ENCODE measurements around the gene CHFR.
"Not testable (repeated sequence)": the region's sequence is repeated elsewhere in the genome, so short reads cannot be mapped to it uniquely, and the experiment has no call there.

CHFR gene

DNA sequence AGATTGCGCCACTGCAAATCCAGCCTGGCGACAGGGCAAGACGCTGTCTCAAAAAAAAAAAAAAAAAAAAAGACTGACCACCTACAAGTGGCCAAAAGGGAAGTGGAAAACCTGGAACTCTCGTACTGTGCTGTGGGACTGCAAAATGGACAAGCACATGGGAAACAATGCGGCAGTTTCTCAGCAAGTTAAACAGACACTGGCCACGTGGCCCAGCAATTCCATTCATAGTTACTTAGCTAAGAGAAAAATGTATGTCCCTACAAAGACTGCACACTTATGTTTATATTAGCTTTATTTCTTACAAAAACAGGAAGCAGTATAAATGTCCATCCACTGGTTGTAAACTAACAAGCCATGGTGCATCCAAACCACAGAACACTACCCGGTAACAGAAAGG is 5.6 kb downstream of the CHFR start:
- DNase-seq, result no peak

DNA sequence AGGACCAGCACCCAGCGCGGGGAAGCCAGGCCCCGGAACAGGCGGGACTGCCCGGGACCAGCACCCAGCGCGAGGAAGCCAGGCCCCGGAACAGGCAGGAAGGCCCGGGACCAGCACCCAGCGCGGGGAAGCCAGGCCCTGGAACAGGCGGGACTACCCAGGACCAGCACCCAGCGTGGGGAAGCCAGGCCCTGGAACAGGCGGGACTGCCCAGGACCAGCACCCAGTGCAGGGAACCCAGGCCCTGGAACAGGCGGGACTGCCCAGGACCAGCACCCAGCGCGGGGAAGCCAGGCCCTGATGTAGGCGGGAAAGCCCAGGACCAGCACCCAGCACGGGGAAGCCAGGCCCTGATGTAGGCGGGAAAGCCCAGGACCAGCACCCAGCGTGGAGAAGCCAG is 12.8 kb downstream of the CHFR start:
- not testable (repeated sequence) for DNase-seq

DNA sequence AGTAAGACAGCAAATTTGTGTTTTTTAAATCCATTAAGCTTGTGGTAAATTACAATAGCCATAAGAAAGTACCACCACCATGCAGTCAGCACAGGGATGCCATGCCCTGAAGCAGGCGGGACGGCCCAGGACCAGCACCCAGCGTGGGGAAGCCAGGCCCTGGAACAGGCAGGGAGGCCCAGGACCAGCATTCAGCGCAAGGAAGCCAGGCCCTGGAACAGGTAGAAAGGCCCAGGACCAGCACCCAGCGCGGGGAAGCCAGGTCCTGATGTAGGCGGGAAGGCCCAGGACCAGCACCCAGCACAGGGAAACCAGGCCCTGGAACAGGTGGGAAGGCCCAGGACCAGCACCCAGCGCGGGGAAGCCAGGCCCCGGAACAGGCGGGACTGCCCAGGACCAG is 13.2 kb downstream of the CHFR start:
- DNase-seq, result no peak

DNA sequence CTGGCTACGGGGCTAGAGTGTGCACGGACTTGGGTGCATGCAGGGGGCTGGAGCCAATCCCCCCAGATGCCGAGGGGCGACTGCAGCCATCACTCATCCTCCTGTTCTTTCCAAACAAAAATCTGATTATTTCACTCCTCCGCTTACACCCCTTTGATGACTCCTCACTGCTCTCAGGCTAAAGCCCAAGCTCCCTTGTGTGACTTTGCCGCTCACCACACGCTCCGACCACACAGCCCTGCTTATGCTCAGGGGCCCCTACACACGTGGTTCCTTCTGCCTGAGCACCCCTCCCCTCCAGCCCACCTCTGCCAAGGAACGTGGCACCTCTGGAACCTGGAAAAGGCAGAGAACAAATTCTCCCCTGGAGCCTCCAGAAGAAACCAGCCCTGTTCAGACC is 13.7 kb downstream of the CHFR start:
- DNase-seq, result no peak

DNA sequence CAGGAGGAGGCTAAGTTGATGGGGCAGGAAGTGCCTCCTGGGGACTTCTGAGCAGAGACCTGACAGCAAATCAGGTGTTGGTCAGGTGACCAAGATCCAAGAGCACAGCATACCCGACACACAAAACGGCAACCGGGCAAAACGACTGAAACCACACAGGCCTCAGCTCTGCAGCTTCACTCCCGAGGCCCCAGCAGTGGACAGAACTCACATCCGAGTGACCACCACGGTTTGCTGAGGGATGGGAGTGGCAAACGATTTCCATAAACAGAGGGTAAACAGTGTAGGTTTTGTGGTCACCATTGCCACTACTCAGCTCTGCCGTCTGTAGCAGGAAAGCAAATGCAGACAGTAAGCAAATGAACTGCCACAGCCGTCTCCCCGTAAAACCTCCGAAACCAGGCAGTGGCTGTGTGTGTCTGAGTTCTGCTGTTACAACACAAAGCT is 14.4 kb downstream of the CHFR start:
- no peak for DNase-seq

DNA sequence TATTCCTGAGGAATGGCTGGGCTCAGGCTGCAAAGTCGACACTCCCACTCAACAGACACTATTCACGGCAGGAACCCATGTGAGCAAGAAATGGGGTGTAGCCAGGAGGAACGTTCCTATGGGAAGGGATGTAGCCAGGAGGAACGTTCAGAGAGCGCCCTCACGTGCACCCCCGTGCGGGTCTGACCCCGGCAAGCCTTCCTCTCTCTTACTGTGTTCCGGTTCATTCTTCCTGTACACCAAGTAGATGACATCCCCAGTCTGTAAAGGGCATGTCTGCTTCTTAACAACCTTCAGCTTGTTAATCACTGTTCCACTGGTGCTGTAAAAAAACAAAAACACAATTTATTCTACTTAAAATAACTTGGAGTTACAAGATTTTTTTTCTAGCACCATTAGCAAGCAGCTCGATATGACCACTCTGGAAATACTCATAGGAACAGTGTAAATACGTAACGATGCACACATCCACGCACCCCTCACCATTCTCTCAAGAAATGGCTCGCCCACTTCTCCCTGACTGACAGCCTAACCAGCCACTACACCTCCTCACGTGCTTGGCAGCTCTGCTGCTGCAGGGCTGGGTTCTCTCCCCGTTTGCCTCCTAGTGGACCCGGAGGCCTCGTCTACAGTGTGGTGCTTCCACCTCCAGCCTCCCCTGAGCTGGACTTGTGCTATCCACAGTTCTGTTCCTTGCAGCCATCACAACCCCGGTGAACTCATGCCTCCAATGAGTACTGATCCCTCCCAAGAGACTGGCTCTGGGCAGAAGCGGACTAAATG is 15.1 kb downstream of the CHFR start:
- DNase-seq, result no peak

DNA sequence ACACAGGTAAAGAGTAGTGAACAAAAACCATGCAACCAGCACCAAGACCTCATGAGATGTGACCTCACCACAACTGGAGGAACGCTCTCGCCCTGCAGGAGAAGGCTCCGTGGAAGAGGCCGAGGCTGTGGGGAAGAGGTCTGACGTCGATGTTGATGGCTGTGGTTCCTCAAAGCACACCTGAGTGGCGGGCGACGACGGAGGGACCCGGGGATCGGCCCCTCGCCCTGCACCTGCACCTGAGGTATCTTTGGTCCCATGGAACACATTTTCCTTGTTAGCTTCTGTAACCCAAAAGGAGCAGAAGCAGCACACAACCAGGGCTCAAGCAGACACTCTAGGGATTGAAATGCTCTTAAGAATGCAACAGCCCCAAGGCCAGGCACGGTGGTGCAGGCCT is 17.9 kb downstream of the CHFR start:
- no peak for DNase-seq

DNA sequence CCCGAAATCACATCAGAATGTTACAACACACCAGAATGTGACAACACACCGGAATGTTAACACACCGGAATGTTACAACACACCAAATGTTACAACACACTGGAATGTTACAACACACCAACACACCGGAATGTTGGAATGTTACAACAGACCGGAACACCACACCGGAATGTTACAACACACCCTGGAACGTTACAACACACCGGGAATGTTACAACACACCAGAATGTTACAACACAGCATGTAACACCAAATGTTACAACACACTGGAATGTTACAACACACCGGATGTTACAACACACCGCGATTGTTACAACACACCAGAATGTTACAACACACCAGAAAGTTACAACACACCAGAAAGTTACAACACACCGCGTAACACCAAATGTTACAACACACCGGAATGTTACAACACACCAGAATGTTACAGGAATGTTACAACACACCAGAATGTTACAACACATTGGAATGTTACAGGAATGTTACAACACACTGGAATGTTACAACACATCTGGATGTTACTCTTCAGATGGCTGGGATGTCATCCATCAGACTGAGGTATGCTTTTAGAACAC is 21.1 kb downstream of the CHFR start:
- no peak for DNase-seq

DNA sequence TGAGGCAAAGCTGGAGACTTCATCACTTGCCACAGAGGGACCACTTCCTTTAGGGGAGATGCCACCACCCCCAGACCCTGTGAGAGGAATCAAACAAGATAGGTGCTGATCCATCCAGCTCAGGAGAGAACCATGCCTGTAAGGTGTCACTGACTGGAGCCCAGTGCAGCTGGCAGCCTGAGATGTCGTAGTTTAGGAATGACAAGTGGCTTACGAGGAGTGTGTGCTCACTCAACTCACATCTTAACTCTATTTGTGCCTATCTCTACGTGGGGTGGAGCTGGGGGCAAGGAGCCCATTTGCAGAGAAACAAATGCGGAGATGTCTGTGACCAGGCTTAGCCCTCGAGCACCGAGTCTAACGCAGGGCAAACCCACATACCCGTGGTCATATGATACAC is 25.8 kb downstream of the CHFR start:
- no peak for DNase-seq

DNA sequence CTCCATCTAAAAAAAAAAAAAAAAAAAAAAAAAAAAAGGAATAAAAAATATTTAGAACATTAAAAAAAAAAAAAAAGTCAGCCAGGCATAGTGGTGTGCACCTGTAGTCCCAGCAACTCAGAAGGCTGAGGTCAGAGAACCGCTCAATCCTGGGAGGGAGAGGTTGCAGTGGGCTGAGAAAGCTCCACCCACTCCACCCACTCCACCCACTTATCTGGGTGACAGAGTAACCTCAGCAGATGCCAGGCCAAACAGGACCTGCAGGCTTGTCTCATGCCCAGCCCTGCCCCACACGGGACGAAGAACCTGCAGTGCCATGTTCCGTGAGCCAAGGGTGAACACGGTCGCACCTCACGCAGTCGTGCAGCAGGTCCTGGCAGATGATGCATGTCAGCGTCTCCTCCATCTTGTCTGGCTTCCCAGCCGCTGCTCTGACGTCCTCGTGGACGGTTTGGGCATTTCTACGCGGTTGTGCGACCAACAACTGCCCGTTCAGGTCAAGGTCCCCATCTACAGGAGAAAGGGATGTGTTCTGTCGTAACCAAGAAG is 28.6 kb downstream of the CHFR start:
- DNase-seq, result no peak

DNA sequence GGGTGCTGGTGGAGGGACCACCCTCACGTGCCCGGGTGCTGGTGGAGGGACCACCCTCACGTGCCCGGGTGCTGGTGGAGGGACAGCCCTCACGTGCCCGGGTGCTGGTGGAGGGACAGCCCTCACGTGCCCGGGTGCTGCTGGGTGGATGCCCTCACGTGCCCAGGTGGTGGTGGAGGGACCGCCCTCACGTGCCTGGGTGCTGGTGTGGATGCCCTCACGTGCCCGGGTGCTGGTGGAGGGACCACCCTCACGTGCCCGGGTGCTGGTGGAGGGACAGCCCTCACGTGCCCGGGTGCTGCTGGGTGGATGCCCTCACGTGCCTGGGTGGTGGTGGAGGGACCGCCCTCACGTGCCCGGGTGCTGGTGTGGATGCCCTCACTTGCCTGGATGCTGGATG is 30.4 kb downstream of the CHFR start:
- DNase-seq, result not testable (repeated sequence)

DNA sequence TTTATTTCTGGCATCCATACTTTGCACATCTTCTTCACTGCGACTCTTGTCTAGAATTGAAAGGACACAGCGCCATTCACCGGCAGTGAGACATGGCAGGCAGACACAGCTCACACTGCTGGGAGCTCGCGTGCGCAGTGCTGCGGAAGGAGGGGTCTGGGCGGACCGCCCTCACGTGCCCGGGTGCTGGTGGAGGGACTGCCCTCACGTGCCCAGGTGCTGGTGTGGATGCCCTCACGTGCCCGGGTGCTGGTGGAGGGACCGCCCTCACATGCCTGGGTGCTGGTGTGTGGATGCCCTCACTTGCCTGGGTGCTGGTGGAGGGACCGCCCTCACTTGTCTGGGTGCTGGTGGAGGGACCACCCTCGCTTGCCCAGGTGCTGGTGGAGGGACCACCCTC is 30.8 kb downstream of the CHFR start:
- DNase-seq, result no peak

DNA sequence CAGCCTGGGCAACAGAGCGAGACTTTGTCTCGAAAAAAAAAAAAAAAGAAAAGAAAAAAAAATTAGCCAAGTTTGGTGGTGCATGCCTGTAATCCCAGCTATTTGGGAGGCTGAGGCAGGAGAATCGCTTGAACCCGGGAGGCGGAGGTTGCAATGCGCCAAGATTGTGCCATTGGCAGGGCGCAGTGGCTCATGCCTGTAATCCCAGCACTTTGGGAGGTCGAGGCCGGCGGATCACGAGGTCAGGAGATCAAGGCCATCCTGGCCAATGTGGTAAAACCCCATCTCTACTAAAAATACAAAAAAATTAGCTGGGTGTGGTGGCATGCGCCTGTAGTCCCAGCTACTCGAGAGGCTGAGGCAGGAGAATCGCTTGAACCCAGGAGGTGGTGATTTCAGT is 32.2 kb downstream of the CHFR start:
- DNase-seq, result not testable (repeated sequence)

DNA sequence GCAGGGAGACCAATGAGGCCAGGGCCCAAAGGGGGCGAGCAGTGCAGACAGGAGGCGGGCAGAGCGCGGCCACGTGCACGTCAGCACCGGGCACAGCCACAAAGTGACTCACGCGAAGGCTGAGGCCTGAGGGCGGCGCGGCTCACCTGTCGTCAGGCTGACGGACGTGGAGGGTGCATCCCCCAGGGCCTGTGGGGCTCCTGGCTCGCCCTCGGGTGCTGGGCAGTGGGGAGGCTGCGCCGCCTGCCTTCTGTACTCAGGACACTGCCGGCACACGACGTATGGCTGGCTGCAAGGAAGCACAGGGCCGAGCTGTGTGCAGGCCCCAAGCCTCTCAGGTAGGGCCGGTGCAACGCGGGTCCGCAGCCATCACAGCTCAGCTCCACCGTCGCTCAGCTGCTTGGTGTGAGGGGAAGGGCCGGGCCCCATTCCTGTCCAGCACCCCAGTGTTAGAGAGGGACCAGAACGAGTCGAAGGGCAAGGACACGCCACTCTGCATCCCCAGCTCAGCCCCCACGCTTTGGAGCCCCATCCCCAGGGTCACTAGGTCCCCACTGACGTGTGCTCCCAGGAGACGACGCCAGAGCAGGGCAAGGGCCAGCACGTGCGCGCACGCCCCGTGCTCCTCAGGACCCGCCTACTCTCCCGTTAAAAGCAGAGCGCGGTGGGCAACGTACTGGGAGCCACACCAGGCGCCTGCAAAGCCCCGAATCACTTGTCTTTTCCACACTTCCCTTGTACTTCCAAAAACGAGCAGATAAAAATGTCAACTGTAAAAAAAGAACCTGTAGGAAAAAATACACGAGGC is 33.9 kb downstream of the CHFR start:
- DNase-seq, result no peak

DNA sequence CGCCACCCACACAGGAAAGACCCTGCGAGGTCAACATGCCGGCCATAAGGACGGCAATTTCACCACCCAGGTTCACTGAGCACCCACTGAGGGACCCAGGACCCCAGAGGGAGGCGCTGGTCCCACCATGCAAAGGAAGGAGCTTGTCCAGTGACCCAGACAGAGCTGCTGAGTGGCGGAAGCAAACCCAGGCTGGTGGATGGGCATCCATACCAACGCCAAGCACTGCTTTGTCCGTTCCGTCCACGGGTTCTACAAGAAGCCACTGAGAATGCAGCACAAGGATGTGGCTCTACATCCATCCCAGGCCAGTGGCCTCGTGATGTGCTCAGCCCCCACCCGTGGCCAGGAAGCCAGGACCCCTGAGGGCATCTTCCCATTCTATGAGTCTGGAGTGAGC is 34.9 kb downstream of the CHFR start:
- DNase-seq, result no peak

DNA sequence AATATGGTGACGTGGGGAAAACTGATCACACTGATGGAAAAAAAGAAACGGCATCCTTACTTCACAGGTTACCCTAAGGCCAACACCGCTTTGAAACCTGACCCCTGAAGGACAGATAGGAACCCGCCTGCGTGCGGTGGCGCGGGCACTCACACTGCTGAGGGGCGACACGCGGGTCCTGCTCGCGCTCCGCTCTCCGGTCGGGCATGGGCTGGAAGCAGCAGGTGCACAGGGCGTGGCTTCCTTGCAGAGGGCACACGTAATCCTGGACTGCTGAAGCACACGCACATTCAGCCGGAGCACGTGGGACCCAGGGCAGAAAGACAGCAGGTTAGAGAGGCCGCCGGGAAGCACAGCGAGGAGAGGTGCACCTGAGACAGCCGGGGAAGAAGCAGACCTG is 35.9 kb downstream of the CHFR start:
- DNase-seq, result no peak

DNA sequence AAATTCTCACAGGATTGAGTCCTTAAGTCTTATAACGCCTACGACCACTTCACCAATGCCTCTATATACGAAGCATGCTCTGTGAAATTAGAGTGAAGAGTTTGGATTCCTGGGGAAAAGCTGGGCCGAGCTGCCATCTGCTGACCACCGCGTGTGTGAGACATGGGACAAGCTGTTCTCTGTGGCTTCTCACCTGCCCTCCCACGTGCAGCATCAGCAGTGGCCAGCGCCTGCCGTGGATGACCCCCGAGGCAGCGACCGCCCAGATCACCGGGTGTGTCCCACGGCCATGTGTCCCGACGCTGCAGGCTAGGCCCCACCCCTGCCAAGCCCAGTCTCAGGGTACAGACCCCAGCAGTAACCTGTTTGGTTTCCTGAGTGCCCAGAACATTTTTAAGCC is 37.1 kb downstream of the CHFR start:
- no peak for DNase-seq

DNA sequence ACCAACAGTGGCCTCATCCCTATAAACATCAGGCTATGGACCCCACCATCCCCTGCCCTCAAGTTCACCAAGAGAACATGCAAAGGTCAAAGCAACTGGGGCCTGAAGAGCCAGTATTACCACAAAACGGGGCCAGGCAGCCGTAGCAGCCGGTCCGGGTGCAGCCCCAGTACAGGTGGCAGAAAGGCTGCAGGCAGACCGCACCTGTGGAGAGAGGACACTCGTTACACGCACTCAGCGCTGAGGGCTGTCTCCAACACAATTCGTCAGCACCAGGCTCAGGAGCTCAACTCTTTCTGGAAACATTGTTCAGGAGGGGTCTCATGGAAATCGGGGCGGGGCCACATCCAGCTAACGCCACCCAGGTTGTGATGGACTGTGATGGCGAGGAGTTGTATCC is 38.9 kb downstream of the CHFR start:
- DNase-seq, result no peak

DNA sequence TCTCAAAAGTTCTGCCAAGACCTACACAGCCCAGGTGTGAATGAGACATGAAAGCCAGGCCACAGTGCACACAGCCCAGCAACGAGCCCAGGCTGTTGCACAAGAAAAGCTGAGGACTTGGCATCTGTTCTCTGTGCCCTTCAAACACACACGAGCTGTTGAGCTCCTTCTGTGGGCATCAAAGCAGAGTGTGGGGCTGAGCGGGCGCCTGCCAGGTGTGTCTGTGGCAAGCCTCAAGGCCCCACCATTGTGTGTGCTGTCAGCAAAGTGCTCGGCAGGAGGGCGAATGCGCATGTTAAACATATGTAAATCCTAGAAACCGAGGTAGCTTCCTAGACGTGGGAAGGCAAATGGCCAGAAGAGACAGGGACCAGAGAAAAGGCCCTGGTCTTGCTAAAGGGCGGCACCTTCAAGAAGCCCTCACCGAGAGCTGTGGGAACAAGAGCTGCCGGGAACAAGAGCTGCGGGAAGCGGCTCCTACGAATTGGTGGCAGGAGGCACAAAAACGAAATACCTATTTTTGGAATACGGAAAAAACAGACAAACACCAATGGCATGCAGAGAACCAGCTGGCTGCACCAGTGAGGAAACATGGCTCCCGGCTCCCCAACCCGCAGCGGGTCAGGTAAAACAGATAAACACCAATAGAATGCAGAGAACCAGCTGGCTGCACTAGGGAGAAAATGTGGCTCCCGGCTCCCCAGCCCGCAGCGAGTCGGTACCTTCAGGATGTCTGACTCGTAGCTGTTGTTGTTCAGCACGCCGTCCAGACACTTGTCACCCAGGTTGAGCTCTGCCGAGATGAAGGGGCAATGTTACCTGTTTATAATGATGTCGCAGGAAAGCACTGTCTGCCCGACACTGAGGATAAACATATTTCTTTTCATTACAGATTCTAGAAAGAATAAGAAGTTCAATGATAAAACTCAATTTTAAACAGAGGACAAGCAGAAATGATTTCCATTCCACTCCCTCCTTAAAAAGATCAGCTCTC is 39.7 kb downstream of the CHFR start:
- DNase-seq, result no peak

DNA sequence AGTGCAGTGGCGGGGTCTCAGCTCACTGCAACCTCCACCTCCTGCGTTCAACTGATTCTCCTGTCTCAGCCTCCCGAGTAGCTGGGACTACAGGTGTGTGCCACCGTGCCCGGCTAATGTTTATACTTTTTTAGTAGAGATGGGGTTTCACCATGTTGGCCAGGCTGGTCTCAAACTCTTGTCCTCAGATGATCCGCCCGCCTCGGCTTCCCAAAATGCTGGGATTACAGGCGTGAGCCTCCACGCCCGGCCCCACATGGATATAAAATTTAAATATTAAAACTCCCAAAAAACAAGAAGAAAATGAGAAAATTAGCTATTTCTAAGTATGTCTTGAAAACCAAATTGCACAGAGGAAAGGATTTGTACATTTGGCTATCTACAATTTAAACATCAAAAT is 42.7 kb downstream of the CHFR start:
- DNase-seq, result not testable (repeated sequence)

DNA sequence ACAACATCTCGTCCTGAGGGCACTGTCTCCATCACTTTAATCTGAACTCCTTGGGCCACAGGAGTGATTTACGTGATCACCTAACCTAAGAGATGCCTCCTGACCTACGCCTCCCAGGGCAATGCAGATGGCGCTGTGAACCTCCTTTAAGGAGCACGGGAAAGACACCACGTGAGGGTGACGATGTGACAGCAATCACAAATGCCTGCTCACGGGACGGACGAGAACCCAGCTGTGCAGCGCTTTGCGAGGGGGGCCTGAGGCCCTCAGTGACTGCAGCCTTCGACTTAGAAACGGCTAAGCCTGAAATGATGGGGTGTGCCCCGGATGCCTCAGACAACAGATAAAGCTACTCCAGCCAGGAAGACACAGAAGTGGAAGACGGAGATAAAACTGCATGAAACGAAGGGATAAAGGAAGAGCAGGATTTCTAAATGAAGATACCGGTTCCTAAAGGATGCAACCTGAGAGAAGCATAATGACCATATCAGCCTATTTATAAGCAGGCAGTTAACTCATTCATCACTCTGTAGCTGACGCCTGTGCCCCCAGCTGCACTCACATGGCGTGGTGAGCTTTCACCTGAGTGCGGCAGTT is 44.9 kb downstream of the CHFR start:
- no peak for DNase-seq

DNA sequence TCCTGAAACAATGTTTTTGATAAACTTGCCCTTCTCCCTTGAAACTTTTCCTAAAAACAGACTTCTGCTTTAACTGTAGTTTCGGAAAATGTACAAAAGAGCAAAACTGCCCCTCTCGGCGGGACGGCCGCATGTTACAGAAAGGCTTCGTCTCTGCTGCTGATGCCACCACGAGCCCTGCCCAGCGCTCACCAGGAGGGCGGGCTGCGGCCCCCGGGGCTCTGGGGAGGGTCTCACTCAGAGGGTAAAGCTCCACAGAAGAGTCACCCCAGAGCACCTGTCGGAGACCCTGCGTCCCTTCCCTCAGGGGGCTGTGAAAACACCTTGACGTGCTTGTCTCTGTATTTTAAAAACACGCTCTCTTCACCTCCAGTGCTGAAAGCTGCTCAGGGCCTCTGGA is 46.3 kb downstream of the CHFR start:
- DNase-seq, result no peak
